Fibroblast of lung (primary cell): ENCODE measurements around the gene AKAP8. TPM values are rescaled to one million over a fixed set of nuclear protein-coding genes. Genes with fewer than 3 reads are reported as not detected.

Experiments
- DNase-seq, 2 donors: peaks; one replicate each; pipeline versions ENCODE4 v3.0.0 to v3.0.0-alpha.2; 2010; ENCODE audit warnings: low read depth in 2 of 2
- H2AFZ ChIP-seq: 2 replicates; pipeline ENCODE4 v1.5.1; 2012; ENCODE audit warnings: low read length, control low read depth, inconsistent platforms
- H3K27ac ChIP-seq: 2 replicates; pipeline ENCODE4 v1.5.1; 2011; ENCODE audit warnings: low read length, control low read depth; ENCODE audit not compliant: insufficient read depth
- H3K27me3 ChIP-seq: 2 replicates; pipeline ENCODE4 v1.5.1; 2011; ENCODE audit warnings: mild to moderate bottlenecking, low read length; ENCODE audit not compliant: control insufficient read depth, insufficient read depth
- H3K36me3 ChIP-seq: 2 replicates; pipeline ENCODE4 v1.5.1; 2011; ENCODE audit warnings: low read length; ENCODE audit not compliant: control insufficient read depth, insufficient read depth
- H3K4me1 ChIP-seq: 2 replicates; pipeline ENCODE4 v1.5.1; 2011; ENCODE audit warnings: low read length; ENCODE audit not compliant: control insufficient read depth, insufficient read depth; ENCODE audit errors: extremely low read depth
- H3K4me2 ChIP-seq: 2 replicates; pipeline ENCODE4 v1.5.1; 2011; ENCODE audit warnings: low read length, control low read depth; ENCODE audit not compliant: insufficient read depth; ENCODE audit errors: extremely low read depth
- H3K4me3 ChIP-seq, 4 experiments: fragments of 200-600 bp in 1 of 4; sonication (generic) in 1 of 4; replicated peaks in 1 of 4; 2 replicates each; pipeline ENCODE4 v1.5.1; 2011 to 2016; ENCODE audit warnings: low read length in 4 of 4, low read depth in 3 of 4, mild to moderate bottlenecking in 3 of 4, control low read depth in 2 of 4, inconsistent platforms in 1 of 4, mixed read lengths in 1 of 4; ENCODE audit not compliant: insufficient read depth in 1 of 4; ENCODE audit errors: control extremely low read depth in 1 of 4
- H3K79me2 ChIP-seq: 2 replicates; pipeline ENCODE4 v1.5.1; 2012; ENCODE audit warnings: mild to moderate bottlenecking, low read length, inconsistent platforms; ENCODE audit not compliant: control insufficient read depth, insufficient read depth
- H3K9ac ChIP-seq: 2 replicates; pipeline ENCODE4 v1.5.1; 2011; ENCODE audit warnings: mild to moderate bottlenecking, low read length, control low read depth; ENCODE audit not compliant: insufficient read depth
- H3K9me3 ChIP-seq: 2 replicates; pipeline ENCODE4 v1.5.1; 2012; ENCODE audit warnings: low read depth, low read length; ENCODE audit not compliant: control insufficient read depth, insufficient read depth
- H4K20me1 ChIP-seq: 2 replicates; pipeline ENCODE4 v1.5.1; 2011; ENCODE audit warnings: low read length; ENCODE audit not compliant: control insufficient read depth, insufficient read depth; ENCODE audit errors: extremely low read depth
- CTCF ChIP-seq, 2 donors: IDR thresholded peaks in 1 of 2; conservative IDR thresholded peaks in 1 of 2; 1 replicate in 1 of 2; 2 replicates in 1 of 2; pipeline ENCODE4 v1.5.1; 2011 to 2012; ENCODE audit warnings: low read length in 2 of 2, control low read depth in 1 of 2, inconsistent platforms in 1 of 2, low read depth in 1 of 2, mild to moderate bottlenecking in 1 of 2
- EZH2 ChIP-seq: IDR thresholded peaks from 2 replicates; pipeline ENCODE4 v1.5.1; 2012; ENCODE audit warnings: low read length, control low read depth, mild to moderate bottlenecking; ENCODE audit errors: missing control alignments
- polyA plus RNA-seq, 2 donors: library from polyadenylated mRNA; depleted of rRNA in 1 of 2; stranded (reverse) in 1 of 2; unstranded in 1 of 2; fragments of >200 nt; gene quantifications; 2 replicates each; pipeline ENCODE4 v1.2.1, GENCODE V29; 2011 to 2012; ENCODE audit warnings: missing spikeins in 1 of 2
- total RNA-seq: library from RNA; depleted of rRNA; stranded (reverse); fragments of >200 nt; gene quantifications from 2 replicates; pipeline ENCODE4 v1.2.1, GENCODE V29; 2014

AKAP8 gene
- total and polyA plus RNA-seq, 2 donors (not counting 1 experiment from before 2014, with no cell fraction given) = 9.9 to 13.0 TPM

- H3K27ac ChIP-seq = no peak overlapping the region
- no peaks in the 10 kb centered on the region for H4K20me1 ChIP-seq
- no peaks in the 10 kb centered on the region for H3K27me3 ChIP-seq
- no peak overlapping the region for H3K9ac ChIP-seq
- peaks cover 44% of the 10 kb centered on the region for H3K36me3 ChIP-seq
- no peak overlapping the region for H3K4me2 ChIP-seq
- H2AFZ ChIP-seq = no peak overlapping the region
- DNase-seq = no peak
- peaks cover 20% of the 10 kb centered on the region for H3K79me2 ChIP-seq
- H3K4me1 ChIP-seq = no peaks in the 10 kb centered on the region
- no peak overlapping the region for H3K4me3 ChIP-seq
- H3K9me3 ChIP-seq = no peaks in the 10 kb centered on the region
- no peak for TF ChIP-seq EZH2
- TF ChIP-seq CTCF (conservative IDR thresholded peaks at IDR 0.05 in 1 of 2, IDR thresholded peaks at IDR 0.05 in 1 of 2; ENCODE audit: low read depth in 1 of 2, low read length in 2 of 2) = no peak
Observed at GRCh38 chr19:15368798-15369593, 10.6 kb downstream of the AKAP8 start.

GRCh38 chr19:15368051-15368632 is 11.4 kb downstream of the AKAP8 start:
- H3K9ac ChIP-seq = no peak overlapping the region
- no peak overlapping the region for H3K4me2 ChIP-seq
- H3K4me1 ChIP-seq = no peaks in the 10 kb centered on the region
- DNase-seq = no peak
- H4K20me1 ChIP-seq = no peaks in the 10 kb centered on the region
- H3K4me3 ChIP-seq = no peak overlapping the region
- H3K79me2 ChIP-seq = peaks cover 12% of the 10 kb centered on the region
- H2AFZ ChIP-seq = no peak overlapping the region
- no peaks in the 10 kb centered on the region for H3K27me3 ChIP-seq
- no peak overlapping the region for H3K27ac ChIP-seq
- TF ChIP-seq EZH2 (no peak), CTCF (conservative IDR thresholded peaks at IDR 0.05 in 1 of 2, IDR thresholded peaks at IDR 0.05 in 1 of 2; ENCODE audit: low read depth in 1 of 2, low read length in 2 of 2) (no peak)
- peaks cover 39% of the 10 kb centered on the region for H3K36me3 ChIP-seq
- H3K9me3 ChIP-seq = no peaks in the 10 kb centered on the region

- TF ChIP-seq CTCF (conservative IDR thresholded peaks at IDR 0.05 in 1 of 2, IDR thresholded peaks at IDR 0.05 in 1 of 2; ENCODE audit: low read depth in 1 of 2, low read length in 2 of 2) (no peak), EZH2 (no peak)
- Histone ChIP-seq H3K9ac (no peak overlapping the region), H3K27me3 (no peaks in the 10 kb centered on the region), H3K9me3 (no peaks in the 10 kb centered on the region), H3K4me3 (no peak overlapping the region), H3K4me1 (no peaks in the 10 kb centered on the region), H3K79me2 (peaks cover 7% of the 10 kb centered on the region), H2AFZ (no peak overlapping the region), H3K36me3 (peaks cover 34% of the 10 kb centered on the region), H3K27ac (no peak overlapping the region), H4K20me1 (no peaks in the 10 kb centered on the region), H3K4me2 (no peak overlapping the region)
- DNase-seq = no peak
Observed at GRCh38 chr19:15367439-15367838, 12.1 kb downstream of the AKAP8 start.
